Anterior cingulate cortex (tissue), 58 donors: ENCODE data around the gene TSPAN5.

Source experiments
- DNase-seq, 58 donors: peaks; one replicate each; lab custom pipeline; 2025; lab: John Stamatoyannopoulos, UW

The TSPAN5 gene

DNA sequence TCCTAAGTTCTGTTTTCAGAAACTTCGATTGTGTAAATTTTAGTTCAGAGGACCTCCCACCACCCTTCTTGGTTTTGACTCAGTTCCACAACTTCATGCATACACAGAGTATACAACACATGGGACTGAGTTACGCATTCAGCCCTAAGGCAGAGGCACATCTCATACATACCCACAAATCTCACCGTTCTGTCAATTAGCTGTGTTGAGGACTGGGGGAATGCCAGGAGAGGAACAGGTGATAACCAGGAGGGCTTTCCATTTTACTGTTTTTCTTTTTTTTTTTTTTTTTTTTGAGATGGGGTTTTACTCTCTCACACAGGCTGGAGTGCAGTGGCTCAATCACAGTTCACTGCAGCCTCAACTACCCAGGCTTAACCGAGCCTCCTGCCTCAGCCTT is 150.2 kb downstream of the TSPAN5 start:
- DNase-seq = no peak

DNA sequence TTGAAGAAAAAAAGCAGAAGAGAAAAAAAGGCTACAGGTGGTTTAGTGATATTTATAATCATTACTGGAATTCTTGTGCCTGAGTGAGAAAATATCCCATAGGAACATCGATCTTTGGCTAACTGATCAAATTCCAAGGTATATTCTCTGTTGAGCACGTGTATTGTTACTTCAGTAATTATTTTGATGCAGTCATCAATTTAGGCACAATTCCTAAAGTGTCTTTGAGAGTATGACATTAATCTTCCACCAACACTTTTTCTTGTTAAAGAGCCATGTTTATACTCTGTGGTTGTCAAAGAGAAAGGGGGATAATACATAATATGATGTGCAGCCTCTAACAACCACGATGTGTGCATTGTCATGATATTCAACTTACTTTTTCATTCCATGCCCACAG is 151.1 kb downstream of the TSPAN5 start:
- no peak for DNase-seq

- DNase-seq = no peak
Measured at GRCh38 chr4:98506462-98507132, 151.8 kb downstream of the TSPAN5 start.

- no peak for DNase-seq
Measured at GRCh38 chr4:98505992-98506391, 152.4 kb downstream of the TSPAN5 start.

GRCh38 chr4:98504091-98504490 is 154.3 kb downstream of the TSPAN5 start:
- DNase-seq = no peak

- no peak for DNase-seq
Measured at GRCh38 chr4:98503676-98504075, 154.7 kb downstream of the TSPAN5 start.

GRCh38 chr4:98502624-98503023 is 155.8 kb downstream of the TSPAN5 start:
- no peak for DNase-seq

GRCh38 chr4:98502031-98502430 is 156.4 kb downstream of the TSPAN5 start:
- DNase-seq = no peak

GRCh38 chr4:98501383-98501782 is 157.0 kb downstream of the TSPAN5 start:
- DNase-seq = no peak

DNA sequence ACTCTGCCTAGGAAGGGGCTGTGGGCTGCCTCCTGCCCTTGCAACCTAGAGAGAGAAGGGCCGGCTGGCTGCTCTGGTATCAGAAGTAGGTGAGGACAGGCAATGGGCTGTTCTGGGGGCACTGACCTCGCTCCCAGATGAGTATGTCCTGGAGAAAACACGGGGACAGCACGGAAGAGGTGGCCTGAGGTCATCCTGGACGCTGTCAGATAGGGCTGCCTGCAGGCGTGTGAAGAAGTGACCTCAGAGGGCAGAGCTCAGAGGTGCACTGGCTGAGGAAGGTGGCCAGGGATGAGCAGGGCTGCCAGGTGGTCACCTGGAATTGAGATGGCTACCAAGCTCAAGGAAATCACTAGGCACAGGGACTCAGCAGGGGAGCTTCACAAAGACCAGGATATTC is 159.6 kb downstream of the TSPAN5 start:
- no peak for DNase-seq

DNA sequence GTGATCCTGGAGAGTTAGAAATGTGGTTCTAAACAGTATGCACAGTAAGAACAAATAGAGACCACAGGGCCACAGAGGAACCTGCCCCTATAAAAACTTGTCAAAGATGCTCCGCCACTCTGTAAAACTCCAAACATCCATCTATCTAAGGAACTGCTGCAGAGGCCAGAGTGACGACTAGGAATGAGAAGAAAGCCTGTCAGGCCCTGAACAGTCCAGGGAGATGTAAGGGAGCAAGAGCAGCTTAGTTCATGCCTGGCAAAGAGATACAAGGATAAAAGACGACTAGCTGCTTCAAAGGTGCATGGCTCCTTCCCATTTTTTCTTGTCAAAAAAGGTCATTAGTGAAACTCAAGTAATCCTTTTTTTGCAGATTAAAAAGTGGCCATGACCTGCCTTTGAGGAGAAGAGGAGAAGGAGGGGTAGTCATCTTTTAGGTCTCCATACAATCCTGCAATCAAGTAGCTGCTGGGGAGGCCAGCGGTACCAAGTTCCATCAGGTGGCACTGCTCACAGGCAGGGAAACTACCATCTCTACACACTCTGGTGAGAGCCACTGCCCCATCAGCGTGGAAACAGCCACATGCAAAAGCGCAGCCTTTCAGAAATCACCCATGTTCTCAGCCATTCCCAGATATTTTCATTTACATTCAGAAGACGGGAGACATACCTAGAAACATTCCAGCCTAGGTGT is 162.1 kb downstream of the TSPAN5 start:
- no peak for DNase-seq

DNA sequence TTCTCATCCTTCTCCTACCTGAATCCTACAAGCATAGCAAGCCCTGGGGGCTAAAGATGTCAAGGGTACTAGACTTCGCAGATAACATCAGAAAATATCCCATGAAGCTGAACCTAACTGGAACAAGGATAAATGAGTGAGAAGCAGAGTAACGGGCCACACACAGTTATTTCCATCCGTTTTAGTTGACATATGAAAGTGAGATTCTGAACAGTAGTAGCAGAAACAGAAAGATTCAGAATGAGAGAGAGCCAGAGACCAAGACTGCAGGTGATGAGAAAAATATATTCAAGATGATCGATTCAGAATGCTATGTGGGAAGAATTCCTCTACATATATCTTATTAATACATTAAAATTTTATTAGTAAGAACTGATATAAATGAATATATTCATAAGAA is 165.1 kb downstream of the TSPAN5 start:
- DNase-seq = no peak

DNA sequence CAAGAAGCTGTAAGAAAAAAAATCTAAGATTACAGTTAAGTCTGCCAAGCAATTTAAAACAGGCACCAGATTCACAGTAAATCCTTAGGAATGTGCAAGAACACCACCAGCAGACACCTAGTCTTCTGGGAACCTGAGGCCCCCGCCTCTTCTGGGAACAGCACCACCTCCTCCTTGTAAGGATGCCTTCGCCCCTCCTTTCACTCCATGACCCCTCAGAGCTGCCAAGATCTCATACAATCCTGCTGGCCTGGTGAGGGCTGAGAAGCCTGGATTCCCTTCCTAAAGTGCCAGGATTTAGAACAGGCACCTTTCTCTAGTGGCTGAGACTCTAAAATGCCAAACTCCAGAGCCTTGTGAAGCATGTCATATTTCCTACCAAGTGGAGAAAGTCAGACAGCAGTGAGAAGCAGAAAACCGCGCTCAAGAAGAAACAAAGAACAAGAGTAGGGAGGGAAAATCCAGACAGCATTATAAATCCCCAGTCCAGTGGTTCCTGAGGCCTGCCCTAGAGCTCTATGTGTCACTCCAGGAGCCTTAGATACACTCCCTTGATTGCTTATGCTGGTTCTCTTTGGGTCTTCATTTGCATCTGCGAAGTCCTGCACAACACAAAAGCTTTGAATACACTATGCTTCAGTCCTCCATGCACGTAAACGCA is 166.4 kb downstream of the TSPAN5 start:
- peak in 10 of 58 donors; percentile 8 to 65 (median 24) for DNase-seq

DNA sequence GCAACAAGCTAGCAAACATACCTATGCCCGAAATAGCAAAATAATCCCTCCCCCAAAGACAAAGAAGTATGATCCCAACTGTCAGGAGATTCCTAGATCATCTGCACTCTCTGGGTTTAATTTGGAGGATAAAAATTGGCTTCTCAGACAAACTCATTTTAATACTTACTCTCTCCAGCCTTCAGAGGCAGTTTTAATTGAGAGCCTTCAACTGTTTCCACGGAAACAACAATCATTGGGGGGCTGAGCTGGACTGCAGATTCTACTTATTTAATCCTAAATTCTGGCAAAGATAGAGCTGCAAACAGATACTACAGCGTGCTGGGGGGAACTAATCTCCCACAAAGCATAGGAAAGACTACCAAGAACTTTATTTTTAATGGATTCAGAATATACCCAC is 168.2 kb downstream of the TSPAN5 start:
- no peak for DNase-seq

GRCh38 chr4:98485816-98486345 is 172.5 kb downstream of the TSPAN5 start:
- no peak for DNase-seq

- no peak for DNase-seq
Measured at GRCh38 chr4:98484031-98484430, 174.4 kb downstream of the TSPAN5 start.

DNA sequence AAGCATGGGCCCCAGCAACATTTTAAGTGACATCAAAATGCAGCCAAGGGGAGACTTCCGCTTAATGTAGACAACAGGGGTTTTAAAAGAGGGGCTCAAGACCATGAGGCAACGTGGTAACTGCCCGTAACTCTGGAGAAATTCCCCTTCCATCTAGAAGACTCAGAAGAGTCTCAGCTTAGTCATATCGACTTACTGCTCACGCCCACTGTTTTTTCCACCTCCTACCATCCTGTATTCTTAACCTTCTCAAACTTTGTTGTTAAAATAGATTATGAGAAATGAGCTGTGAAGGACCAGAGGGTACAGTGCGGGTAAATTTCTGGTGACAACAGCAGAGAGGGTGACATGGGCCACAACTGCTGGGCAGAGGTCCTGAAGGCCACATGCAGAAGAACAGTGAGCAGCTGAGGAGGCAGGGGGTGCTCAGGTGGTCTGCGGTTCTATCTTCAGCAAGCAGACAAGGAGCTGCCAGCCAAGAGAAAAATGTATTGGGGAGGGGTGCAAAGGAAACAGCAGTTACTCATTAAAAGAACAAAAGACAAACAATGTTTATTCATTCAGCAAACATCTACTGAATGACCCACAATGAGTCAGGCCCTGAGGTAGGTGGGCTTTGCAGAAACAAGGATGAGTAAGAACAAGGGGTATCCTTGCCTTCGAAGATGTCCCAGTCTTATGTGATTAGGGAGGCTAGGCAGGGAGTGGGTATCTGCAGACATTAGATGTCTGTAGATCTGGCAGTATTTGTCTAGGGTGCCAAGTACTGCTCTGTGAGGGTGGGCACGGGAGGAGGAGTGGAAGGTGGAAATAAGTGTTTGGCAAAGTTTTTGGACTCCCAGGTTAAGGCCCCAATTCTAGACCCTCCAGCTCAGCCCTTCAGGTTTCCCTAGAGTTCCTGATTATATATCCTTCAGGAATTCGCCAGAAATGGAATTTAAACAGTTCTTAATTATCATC is 175.3 kb downstream of the TSPAN5 start:
- no peak for DNase-seq

DNA sequence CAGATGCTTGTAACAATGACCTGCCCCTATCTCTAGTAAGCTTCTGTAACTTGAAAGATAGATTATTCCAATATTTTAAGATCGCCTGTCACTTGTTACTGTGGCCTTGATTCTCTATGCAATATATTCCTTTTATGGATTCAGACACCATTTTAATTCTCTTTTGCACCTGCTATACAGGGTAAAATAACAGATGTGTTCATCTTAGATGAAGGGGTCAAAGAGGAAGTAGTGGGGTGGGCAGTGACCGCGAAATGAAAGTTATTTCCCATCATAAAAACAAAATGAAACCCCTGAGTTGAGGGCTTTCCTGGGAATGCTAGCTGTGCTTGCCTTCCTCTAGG is 175.9 kb downstream of the TSPAN5 start:
- DNase-seq = no peak

DNA sequence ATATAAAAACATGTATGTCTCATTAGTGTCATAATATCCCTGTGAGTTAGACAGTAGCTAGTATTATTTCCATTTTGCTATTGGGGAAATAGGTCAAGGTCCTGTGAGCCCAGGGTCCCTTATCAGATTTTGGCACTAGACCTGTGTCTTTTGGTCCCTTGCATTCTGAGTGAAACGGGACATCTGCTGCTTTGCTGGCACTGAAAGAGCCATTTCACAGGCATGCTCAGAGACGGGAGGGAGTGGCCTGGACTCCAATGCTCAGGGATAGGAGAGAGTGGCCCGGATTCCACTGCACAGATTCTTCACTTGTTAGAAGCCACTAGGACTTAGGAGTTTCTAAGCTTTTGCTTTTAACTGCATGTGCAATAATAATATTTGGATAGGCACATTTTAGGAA is 177.2 kb downstream of the TSPAN5 start:
- DNase-seq = peak in 26 of 58 donors; percentile 2 to 54 (median 19)

- DNase-seq = no peak
Measured at GRCh38 chr4:98480535-98480934, 177.9 kb downstream of the TSPAN5 start.
